ENCODE results near the gene MMP21. TPM values are rescaled to one million over a fixed set of nuclear protein-coding genes. Genes with fewer than 3 reads are reported as not detected.

Gene MMP21
- total and polyA plus RNA-seq, 10 of the 15 experiments (the other 5 are each of a cell fraction or from before 2014, with no cell fraction given): 0.08 to 0.24 TPM; not detected in 8

DNA sequence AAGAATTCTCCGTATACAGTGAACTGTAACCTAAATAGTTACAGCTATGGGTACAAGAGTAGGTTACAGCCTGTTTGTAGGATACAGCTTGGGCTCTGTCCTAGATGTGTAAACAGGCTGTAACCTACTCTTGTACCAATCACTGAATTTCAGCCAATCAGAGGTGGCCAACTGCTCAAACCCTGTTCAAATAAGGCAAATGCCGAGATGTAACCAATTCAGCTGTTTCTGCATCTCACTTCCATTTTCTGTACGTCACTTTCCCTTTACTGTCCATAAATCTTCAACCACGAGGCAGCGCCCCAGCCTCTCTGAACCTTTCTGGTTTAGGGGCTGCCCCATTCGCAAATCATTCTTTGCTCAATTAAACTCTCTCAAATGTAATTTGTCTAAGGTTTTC is 8.3 kb upstream of the MMP21 start (continued):
- TF ChIP-seq CREB1 (IDR thresholded peaks at IDR 0.05; ENCODE audit: low read depth): peak; percentile 66; the same call in 1 of the 2 replicates
- TF ChIP-seq EP300 (IDR thresholded peaks at IDR 0.05; ENCODE audit: borderline replicate concordance in 1 of 2, control insufficient read depth in 1 of 2, low read depth in 2 of 2, low read length in 2 of 2): peak in 1 of 2 experiments; percentile 29; a peak in 2 of 4 replicates
- TF ChIP-seq E2F8 (IDR thresholded peaks at IDR 0.05; ENCODE audit: low read depth, partially characterized antibody): no peak
- TF ChIP-seq CREM (IDR thresholded peaks at IDR 0.05; ENCODE audit: low read depth): peak; percentile 71
- TF ChIP-seq, protein P1, sequence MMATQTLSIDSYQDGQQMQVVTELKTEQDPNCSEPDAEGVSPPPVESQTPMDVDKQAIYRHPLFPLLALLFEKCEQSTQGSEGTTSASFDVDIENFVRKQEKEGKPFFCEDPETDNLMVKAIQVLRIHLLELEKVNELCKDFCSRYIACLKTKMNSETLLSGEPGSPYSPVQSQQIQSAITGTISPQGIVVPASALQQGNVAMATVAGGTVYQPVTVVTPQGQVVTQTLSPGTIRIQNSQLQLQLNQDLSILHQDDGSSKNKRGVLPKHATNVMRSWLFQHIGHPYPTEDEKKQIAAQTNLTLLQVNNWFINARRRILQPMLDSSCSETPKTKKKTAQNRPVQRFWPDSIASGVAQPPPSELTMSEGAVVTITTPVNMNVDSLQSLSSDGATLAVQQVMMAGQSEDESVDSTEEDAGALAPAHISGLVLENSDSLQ (IDR thresholded peaks at IDR 0.05): peak; percentile 73; the same call in 1 of the 2 replicates
- TF ChIP-seq STAT3 (IDR thresholded peaks at IDR 0.05; ENCODE audit: low read depth, low read length): no peak
- 0 out of 2 replicates have a peak, but pooled peaks have one; percentile 28 for TF ChIP-seq MTA2 (IDR thresholded peaks at IDR 0.05; ENCODE audit: low read depth)
- no peak for TF ChIP-seq BHLHE40 (IDR thresholded peaks at IDR 0.05; ENCODE audit: borderline replicate concordance in 1 of 2, low read depth in 2 of 2, low read length in 1 of 2)
- TF ChIP-seq HCFC1 (IDR thresholded peaks at IDR 0.05; ENCODE audit: low read length): no peak
- TF ChIP-seq, protein P2, sequence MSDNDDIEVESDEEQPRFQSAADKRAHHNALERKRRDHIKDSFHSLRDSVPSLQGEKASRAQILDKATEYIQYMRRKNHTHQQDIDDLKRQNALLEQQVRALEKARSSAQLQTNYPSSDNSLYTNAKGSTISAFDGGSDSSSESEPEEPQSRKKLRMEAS (IDR thresholded peaks at IDR 0.05; ENCODE audit: low read depth, low read length): no peak
- TF ChIP-seq, protein P3, sequence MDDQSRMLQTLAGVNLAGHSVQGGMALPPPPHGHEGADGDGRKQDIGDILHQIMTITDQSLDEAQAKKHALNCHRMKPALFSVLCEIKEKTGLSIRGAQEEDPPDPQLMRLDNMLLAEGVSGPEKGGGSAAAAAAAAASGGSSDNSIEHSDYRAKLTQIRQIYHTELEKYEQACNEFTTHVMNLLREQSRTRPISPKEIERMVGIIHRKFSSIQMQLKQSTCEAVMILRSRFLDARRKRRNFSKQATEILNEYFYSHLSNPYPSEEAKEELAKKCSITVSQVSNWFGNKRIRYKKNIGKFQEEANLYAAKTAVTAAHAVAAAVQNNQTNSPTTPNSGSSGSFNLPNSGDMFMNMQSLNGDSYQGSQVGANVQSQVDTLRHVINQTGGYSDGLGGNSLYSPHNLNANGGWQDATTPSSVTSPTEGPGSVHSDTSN (IDR thresholded peaks at IDR 0.05; ENCODE audit: insufficient replicate concordance, low read depth, low read length): peak; percentile 64
- TF ChIP-seq RUNX3 (IDR thresholded peaks at IDR 0.05; ENCODE audit: low read length): peak; percentile 43
